D721Med (cell line): ENCODE results near the gene HNRNPUL1.

ENCODE experiments used
- DNase-seq: peaks from one replicate; pipeline ENCODE4 v3.0.0; 2011; ENCODE audit warnings: low spot score; ENCODE audit not compliant: insufficient read length
- FAIRE-seq: peaks from 2 replicates; lab custom pipeline; 2011; peaks lifted over from hg19 to GRCh38; lab: Jason Lieb, UNC
- TF ChIP-seq, protein P1 (sequence below): IDR thresholded peaks from 2 replicates; pipeline ENCODE4 v1.5.1; 2012; ENCODE audit warnings: mild to moderate bottlenecking, control low read depth; ENCODE audit not compliant: insufficient read depth; ENCODE audit errors: missing control alignments

Gene HNRNPUL1

DNA sequence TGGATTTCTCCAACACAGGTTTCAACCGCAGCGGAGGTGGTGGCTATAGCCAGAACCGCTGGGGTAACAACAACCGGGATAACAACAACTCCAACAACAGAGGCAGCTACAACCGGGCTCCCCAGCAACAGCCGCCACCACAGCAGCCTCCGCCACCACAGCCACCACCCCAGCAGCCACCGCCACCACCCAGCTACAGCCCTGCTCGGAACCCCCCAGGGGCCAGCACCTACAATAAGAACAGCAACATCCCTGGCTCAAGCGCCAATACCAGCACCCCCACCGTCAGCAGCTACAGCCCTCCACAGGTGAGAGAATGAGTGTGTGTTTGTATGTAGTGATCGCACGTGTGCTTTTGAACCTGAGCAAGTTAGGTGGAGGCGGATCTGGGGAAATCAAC is 39.8 kb downstream of the HNRNPUL1 start:
- DNase-seq: no peak
- TF ChIP-seq, protein P1, sequence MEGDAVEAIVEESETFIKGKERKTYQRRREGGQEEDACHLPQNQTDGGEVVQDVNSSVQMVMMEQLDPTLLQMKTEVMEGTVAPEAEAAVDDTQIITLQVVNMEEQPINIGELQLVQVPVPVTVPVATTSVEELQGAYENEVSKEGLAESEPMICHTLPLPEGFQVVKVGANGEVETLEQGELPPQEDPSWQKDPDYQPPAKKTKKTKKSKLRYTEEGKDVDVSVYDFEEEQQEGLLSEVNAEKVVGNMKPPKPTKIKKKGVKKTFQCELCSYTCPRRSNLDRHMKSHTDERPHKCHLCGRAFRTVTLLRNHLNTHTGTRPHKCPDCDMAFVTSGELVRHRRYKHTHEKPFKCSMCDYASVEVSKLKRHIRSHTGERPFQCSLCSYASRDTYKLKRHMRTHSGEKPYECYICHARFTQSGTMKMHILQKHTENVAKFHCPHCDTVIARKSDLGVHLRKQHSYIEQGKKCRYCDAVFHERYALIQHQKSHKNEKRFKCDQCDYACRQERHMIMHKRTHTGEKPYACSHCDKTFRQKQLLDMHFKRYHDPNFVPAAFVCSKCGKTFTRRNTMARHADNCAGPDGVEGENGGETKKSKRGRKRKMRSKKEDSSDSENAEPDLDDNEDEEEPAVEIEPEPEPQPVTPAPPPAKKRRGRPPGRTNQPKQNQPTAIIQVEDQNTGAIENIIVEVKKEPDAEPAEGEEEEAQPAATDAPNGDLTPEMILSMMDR: no peak
- FAIRE-seq: no peak

DNA sequence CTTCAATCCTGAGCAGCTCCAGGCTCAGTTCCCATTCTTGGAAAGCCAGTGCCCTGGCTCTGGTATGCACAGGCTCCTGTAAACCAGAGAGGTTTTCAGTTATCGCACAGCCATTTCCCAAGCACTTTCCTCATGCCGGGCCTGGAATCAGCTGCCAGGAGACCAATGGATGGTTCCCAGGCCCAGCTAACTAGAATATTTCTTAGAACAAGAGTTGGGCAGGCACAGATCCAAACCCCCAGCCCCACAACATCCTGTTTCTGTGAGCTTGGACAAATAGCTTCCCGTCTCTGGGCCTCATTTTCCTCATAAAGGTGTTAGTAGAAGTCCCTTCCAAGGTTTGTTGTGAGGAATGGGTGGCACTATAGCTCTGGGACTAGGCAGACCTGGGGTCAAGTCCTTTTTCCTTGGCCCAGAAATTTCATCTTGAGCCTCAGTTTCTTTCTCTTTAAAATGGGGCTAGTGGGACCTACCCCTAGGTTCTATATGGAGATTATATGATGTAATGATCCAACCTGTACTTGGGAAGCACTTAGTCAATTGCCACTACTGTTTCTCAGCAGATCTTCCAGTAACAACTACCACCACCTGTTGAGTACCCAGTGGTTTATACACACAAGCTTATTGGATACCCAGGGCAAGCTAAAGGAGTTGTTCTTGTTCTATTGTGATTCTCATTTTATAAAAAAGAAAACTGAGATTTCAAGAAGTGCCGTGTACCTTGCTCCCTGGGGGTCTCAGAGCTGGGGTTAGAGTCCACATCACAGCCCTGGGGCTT is 40.7 kb downstream of the HNRNPUL1 start:
- DNase-seq: no peak
- FAIRE-seq: no peak
- TF ChIP-seq, protein P1: no peak

DNA sequence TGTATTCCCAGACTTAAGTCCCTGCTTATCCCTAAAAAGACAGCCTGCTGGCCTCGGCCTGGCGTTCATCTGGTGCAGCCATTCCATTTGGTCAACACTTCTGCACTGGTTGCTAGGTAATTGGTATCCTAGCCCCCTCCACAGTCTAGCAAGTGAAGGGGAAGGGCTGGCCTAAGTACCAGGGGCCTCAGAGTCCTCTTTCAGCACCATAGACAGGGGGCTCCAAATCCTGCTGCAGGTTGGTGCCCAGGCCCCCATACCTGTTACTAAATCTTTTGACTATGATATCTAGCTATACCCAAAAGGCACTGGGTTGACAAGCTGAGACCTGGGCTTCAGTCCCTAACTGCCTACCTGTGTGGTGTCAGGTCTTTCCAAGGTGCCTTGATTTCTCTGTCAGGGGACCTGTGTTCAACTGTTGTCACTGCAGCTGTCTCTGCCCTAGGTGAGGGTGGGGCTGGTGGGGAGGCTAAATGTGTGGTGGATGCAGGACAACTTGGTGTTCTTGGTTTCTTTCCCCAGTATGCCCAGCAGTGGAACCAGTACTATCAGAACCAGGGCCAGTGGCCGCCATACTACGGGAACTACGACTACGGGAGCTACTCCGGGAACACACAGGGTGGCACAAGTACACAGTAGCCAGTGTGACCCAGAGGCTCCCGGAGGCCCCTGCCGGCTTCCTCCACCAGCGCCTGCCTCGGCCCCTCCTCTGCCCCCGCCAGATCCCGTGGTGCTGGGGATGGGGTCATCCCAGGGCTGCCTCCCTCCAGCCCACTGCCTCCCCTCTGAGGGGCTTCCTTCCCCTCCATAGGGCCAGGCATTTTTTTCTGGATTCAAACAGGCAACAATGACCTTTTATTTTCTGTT is 42.0 kb downstream of the HNRNPUL1 start:
- no peak for DNase-seq
- TF ChIP-seq, protein P1: no peak
- FAIRE-seq: no peak

DNA sequence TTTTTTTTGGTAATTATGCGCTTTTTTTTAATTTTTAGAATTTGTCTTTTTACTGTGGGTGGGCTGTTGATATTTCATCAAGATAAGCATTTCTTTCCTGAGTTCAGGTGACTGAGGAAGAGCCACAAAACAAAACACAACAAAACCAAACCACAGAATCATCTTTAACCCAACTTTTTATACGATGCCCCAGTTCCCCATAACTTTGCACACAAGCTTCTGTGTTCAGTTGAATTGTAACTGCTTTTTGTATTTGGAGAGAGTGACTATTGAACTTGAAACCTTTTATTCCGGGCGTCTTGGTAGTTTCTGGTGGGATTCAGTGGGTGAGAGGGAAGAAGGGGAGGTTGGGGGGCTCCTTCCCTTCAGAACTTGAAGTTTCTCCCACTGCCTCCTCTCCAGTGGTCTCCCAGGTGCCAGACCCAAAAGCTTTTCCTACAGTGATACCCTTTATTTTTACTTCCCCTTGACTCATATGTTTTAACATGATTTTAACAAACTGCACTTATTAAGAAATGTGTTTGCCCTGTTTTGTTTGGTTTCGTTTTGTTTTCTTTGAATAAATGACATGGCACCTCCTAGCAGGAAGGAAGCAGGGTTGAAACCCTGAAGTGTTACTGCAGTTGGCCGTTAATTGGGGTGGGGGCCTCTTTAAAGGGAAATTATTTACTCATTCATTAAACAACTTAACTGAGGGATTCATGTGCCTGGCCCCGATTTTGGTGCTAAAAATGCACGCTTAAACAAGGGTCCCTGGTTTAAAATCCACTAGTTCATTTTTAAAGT is 43.1 kb downstream of the HNRNPUL1 start:
- TF ChIP-seq, protein P1: no peak
- no peak for DNase-seq
- no peak for FAIRE-seq

DNA sequence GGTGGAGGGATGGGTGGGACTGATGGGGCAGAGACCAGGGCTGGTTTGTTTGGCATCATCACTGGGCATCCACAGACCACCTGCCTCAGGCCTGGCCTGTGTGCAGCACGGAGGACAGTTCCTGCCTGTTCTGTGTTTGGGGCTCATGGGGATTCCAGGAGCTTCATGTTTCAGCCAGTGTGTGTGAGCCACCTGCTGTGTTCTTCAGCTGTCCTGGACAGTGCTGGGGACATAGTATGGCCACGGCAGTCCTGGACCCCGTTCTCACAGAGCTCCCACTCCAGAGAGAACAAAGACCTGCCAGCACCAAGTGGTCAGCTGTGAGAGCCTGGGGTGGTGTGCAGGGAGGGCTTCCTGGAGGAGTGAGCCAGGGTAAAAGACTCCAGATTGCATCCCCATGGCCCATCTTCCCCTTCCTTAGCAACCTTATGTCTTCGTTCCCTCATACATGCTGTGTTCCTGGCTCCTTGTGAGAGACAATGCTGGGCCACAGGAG is 43.8 kb downstream of the HNRNPUL1 start:
- FAIRE-seq (no peak), DNase-seq (no peak)
- TF ChIP-seq, protein P1: no peak

DNA sequence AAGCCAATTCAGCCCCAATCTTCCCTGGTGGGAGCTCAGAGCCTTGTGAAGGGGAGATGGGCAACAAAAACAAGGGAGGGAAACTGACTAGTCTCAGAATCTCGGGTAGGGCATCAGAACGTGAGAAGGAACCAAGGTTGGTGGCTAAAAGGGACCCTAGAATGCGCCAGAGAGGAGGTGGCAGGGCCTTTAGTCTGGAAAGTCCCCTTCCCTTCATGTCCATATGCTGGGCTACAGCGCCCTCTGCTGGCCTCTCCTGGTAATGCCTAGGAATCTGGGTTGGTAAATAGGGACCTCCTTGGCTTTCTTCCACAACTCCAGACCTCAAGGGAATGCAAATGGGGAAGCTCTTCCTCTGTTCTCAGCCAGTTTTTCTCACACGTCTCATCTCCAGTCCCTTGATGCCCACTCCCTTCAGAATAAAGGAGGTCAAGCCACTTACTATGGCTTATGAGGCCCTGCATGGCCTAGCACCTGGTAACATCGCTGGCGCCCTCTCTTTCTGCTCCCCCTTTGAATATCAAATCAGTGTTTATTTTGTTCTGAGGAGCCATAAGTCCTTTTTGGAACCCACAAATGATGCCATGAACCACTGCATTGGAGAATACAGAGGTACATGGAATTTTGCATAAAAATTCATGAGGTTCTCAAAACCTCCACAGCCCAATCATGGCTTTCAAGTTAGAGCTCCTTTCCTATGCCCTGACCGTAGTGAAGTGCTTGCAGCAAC is 44.4 kb downstream of the HNRNPUL1 start:
- no peak for DNase-seq
- FAIRE-seq: no peak
- TF ChIP-seq, protein P1: peak; percentile 96
